Brain microvascular endothelial cell (primary cell): ENCODE measurements around the gene CCT5.
"Not testable (repeated sequence)": the region's sequence is repeated elsewhere in the genome, so short reads cannot be mapped to it uniquely, and the experiment has no call there.

ENCODE experiments used
- DNase-seq: peaks from one replicate; pipeline ENCODE4 v3.0.0-alpha.2; 2020
- H3K27ac ChIP-seq: fragments of 250-450 bp; sonication (Bioruptor Pico); 2 replicates; pipeline ENCODE4 v1.5.1; 2020; ENCODE audit warnings: mild to moderate bottlenecking, moderate library complexity
- H3K27me3 ChIP-seq: fragments of 250-450 bp; sonication (Bioruptor Pico); replicated peaks from 2 replicates; pipeline ENCODE4 v1.5.1; 2020; ENCODE audit warnings: mild to moderate bottlenecking
- H3K36me3 ChIP-seq: fragments of 250-450 bp; sonication (Bioruptor Pico); replicated peaks from 2 replicates; pipeline ENCODE4 v1.5.1; 2020; ENCODE audit warnings: mild to moderate bottlenecking
- H3K4me3 ChIP-seq: 2 replicates; pipeline ENCODE4 v1.5.1; 2011; ENCODE audit warnings: low read depth, mild to moderate bottlenecking, control low read depth, low read length, moderate library complexity
- in situ Hi-C: cut with HindIII; loops from 2 replicates; pipeline ENCODE4 v1.10.0; 2017; ENCODE audit warnings: low sequenced_read_pairs, low pct_ligation_motif_present
- TF ChIP-seq, protein P1 (sequence below): IDR thresholded peaks from 2 replicates; pipeline ENCODE4 v1.5.1; 2011; ENCODE audit warnings: low read depth, mild to moderate bottlenecking, moderate library complexity, low read length, control low read depth, inconsistent platforms; ENCODE audit errors: missing control alignments

Gene CCT5

DNA sequence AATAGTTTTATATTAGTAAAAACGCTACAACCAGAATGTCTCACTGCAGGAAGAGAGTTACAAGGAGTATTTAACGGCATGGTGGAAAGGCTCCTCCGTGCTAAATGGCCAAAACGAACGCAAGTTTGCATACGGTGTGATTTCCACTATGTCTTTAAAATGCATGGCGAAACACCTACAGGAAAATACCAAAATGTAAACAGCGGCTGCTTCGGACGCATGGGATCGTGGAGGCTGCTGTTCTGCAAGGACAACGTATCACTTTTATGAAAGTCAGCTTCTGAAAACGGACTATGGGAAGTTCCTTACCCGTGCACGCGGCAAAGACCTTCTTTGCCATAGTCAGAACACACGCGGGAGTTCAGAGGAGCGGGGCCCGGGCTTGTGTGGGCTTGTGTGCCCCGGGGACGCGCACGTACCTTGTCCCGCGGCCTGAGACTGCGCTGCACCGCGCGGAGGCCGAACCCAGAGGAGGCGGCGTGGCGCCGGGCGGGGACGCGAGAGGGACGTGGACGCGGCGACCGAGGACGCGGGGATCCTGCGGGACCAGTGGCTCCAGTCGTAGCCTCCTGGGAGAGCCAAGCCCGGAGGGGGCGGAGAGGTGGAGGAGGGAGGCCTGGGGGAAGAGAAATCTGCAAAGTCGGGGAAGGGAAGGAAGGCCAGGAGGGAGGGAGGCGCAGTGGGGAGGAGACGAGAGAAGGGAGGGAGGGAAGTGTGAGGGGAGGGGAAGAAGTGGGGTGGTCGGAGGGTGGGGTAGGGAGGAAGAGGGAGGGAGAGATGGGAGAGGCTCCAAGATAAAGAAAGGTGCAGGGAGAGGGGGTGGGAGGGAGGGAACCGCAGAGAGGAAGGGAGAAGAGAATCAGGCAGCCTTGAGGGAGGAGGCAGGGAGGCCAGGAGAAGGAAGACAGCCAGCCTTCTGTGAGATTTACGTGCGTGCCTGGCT is 57.4 kb downstream of the CCT5 start, which contains the start of gene CMBL:
Gene CMBL (minus strand): TSS at position 697 of the 943 bp plus-strand sequence. CDS start 17,140 bp downstream, outside the sequence.
- H3K27me3 ChIP-seq, result no peaks in the 10 kb centered on the region
- no peak within 1 kb of the TSS for H3K27ac ChIP-seq
- in situ Hi-C loops, result no loop called here
- peak; percentile 42 for DNase-seq
- no peaks in the 10 kb centered on the region for H3K36me3 ChIP-seq
- peak within 1 kb of the TSS; percentile 70 for H3K4me3 ChIP-seq
- TF ChIP-seq, protein P1, sequence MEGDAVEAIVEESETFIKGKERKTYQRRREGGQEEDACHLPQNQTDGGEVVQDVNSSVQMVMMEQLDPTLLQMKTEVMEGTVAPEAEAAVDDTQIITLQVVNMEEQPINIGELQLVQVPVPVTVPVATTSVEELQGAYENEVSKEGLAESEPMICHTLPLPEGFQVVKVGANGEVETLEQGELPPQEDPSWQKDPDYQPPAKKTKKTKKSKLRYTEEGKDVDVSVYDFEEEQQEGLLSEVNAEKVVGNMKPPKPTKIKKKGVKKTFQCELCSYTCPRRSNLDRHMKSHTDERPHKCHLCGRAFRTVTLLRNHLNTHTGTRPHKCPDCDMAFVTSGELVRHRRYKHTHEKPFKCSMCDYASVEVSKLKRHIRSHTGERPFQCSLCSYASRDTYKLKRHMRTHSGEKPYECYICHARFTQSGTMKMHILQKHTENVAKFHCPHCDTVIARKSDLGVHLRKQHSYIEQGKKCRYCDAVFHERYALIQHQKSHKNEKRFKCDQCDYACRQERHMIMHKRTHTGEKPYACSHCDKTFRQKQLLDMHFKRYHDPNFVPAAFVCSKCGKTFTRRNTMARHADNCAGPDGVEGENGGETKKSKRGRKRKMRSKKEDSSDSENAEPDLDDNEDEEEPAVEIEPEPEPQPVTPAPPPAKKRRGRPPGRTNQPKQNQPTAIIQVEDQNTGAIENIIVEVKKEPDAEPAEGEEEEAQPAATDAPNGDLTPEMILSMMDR, result no peak

- in situ Hi-C loops, result no loop called here
- H3K27ac ChIP-seq, result no peak overlapping the region
- no peaks in the 10 kb centered on the region for H3K27me3 ChIP-seq
- TF ChIP-seq, protein P1, result no peak
- no peak for DNase-seq
- H3K4me3 ChIP-seq, result no peak overlapping the region
- H3K36me3 ChIP-seq, result no peaks in the 10 kb centered on the region
These were observed 58.8 kb downstream of the CCT5 start for GRCh38 chr5:10308844-10309243.

DNA sequence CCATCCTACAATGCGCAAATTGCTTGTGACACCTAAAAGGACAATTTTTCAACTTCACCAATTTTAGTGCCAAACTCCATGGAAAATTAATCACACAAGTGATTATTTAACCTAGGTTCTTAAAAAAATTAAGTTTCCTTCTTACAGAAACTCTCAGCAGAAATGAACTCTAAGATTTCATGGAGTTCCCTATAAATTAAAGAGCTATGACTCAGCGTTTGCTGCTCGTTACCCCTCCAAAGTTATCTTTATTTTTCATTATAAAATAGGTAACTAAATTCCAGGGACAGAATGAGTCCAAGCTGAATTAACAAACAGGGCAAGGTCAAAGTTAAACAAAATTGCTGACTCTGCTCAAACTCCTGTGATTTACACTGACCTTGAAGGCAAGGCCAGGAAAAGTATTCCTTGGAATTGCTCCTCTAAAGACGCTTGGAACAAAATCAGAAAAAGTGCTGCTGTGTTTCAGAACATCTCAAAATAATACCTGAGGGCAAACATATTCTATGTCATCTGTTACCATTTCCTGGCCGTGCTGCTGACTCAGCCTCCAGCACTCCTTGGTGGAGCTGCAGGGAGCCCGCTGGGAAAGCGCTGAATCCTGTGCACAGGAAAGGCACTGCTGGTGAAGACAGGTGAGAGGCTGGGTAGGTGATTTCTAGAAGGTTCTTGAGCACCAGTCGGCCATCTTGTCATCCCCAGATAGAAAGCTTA is 60.1 kb downstream of the CCT5 start:
- in situ Hi-C loops, result no loop called here
- peak; percentile 24 for DNase-seq
- H3K36me3 ChIP-seq, result no peaks in the 10 kb centered on the region
- H3K27me3 ChIP-seq, result no peaks in the 10 kb centered on the region
- H3K27ac ChIP-seq, result peak overlapping the region; percentile 3
- TF ChIP-seq, protein P1, result no peak
- H3K4me3 ChIP-seq, result no peak overlapping the region

GRCh38 chr5:10310835-10311570 is 60.9 kb downstream of the CCT5 start:
- DNase-seq, result peak; percentile 24
- H3K36me3 ChIP-seq, H3K27me3 ChIP-seq, H3K4me3 ChIP-seq, in situ Hi-C loops, H3K27ac ChIP-seq: not testable (repeated sequence)

DNA sequence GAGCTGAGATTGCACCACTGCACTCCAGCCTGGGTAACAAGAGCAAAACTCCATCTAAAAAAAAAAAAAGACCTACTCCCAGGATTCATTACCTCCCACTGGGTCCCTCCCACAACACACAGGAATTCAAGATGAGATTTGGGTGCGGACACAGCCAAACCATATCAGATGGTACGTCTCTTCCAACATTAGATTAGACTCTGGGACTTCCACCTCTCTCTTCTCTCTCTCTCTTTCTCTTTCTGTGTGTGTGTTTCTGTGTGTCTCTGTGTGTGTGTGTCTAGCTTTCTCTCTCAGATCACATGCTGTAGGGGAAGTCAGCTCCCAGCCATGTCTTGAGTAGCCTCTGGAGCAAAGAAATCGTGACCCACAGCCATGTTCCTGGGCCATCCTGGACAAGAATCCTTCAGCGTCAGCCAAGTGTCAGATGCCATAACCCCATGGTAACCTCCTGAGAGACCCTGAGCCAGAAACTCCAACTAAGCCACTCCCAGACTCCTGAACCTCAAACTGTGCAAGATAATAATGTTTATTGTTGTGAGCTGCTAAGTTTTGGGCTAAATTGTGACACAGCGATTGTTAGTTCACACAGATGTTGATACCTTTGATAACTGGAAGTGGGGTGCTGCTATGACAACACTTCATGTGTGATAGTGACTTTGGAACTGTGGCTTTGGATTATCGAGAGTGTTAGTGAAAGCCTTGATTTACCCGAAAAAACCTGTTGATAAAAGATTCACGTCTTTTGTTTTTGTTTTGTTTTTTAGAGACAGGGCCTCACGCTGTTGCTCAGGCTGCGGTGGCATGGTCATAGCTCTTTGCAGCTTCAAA is 61.7 kb downstream of the CCT5 start:
- H3K36me3 ChIP-seq, result no peaks in the 10 kb centered on the region
- TF ChIP-seq, protein P1, result no peak
- H3K27me3 ChIP-seq, result no peaks in the 10 kb centered on the region
- in situ Hi-C loops, result no loop called here
- no peak overlapping the region for H3K27ac ChIP-seq
- no peak overlapping the region for H3K4me3 ChIP-seq
- DNase-seq, result no peak
